ENCODE results near the gene SEMA6D.

SEMA6D gene

GRCh38 chr15:47812470-47812999 lies 95.2 kb downstream of the SEMA6D start:
- no peaks in the 10 kb centered on the region for H3K27me3 ChIP-seq (ENCODE audit: insufficient read depth, poor library complexity, severe bottlenecking)
- no peak for DNase-seq (ENCODE audit: low read depth in 1 of 2, low spot score in 1 of 2)
- TF ChIP-seq POLR2AphosphoS5 (IDR thresholded peaks at IDR 0.05; ENCODE audit: low read depth) (no peak), SPI1 (IDR thresholded peaks at IDR 0.05; ENCODE audit: borderline replicate concordance, low read depth) (no peak), CTCF (IDR thresholded peaks at IDR 0.05; ENCODE audit: insufficient read depth, low read length) (no peak), REST (IDR thresholded peaks at IDR 0.05; ENCODE audit: insufficient replicate concordance, low read depth) (no peak), GABPA (IDR thresholded peaks at IDR 0.05; ENCODE audit: low read depth) (no peak)
- H3K4me3 ChIP-seq (replicated peaks; ENCODE audit: insufficient read depth, low read length), result no peak overlapping the region
- no peak overlapping the region for H3K27ac ChIP-seq (replicated peaks)

GRCh38 chr15:47813748-47814384 lies 96.6 kb downstream of the SEMA6D start:
- no peak overlapping the region for H3K4me3 ChIP-seq (replicated peaks; ENCODE audit: insufficient read depth, low read length)
- H3K27ac ChIP-seq (replicated peaks), result no peak overlapping the region
- DNase-seq (ENCODE audit: low read depth in 1 of 2, low spot score in 1 of 2), result no peak
- TF ChIP-seq POLR2AphosphoS5 (IDR thresholded peaks at IDR 0.05; ENCODE audit: low read depth) (no peak), SPI1 (IDR thresholded peaks at IDR 0.05; ENCODE audit: borderline replicate concordance, low read depth) (peak; percentile 29; the same call in 1 of the 2 replicates)
- no peaks in the 10 kb centered on the region for H3K27me3 ChIP-seq (ENCODE audit: insufficient read depth, poor library complexity, severe bottlenecking)

GRCh38 chr15:47814620-47815019 lies 97.3 kb downstream of the SEMA6D start:
- TF ChIP-seq POLR2AphosphoS5 (IDR thresholded peaks at IDR 0.05; ENCODE audit: low read depth), result no peak
- DNase-seq (ENCODE audit: low read depth in 1 of 2, low spot score in 1 of 2), result no peak
- Histone ChIP-seq H3K27me3 (ENCODE audit: insufficient read depth, poor library complexity, severe bottlenecking) (no peaks in the 10 kb centered on the region), H3K27ac (replicated peaks) (no peak overlapping the region), H3K4me3 (replicated peaks; ENCODE audit: insufficient read depth, low read length) (no peak overlapping the region)

- TF ChIP-seq CTCF (IDR thresholded peaks at IDR 0.05; ENCODE audit: insufficient read depth, low read length) (no peak), REST (IDR thresholded peaks at IDR 0.05; ENCODE audit: insufficient replicate concordance, low read depth) (no peak), POLR2AphosphoS5 (IDR thresholded peaks at IDR 0.05; ENCODE audit: low read depth) (no peak)
- Histone ChIP-seq H3K27me3 (ENCODE audit: insufficient read depth, poor library complexity, severe bottlenecking) (no peaks in the 10 kb centered on the region), H3K4me3 (replicated peaks; ENCODE audit: insufficient read depth, low read length) (no peak overlapping the region), H3K27ac (replicated peaks) (no peak overlapping the region)
- no peak for DNase-seq (ENCODE audit: low read depth in 1 of 2, low spot score in 1 of 2)
These were observed 100.8 kb downstream of the SEMA6D start for GRCh38 chr15:47817969-47818548.

Data from HL-60 (cell line).